ENCODE results near the gene IFT43.

GRCh38 chr14:75967866-75968265, 17.7 kb upstream of the IFT43 start:
- no peak for TF ChIP-seq CTCF (IDR thresholded peaks at IDR 0.05)
- no peak for TF ChIP-seq EZH2 (IDR thresholded peaks at IDR 0.05)
- no peak for TF ChIP-seq EZH2phosphoT487 (IDR thresholded peaks at IDR 0.05)

Data from neural progenitor cell (in vitro differentiated cells).